Breast epithelium (tissue), 4 donors: ENCODE results near the gene OR6Y1. TPM values are rescaled to one million over a fixed set of nuclear protein-coding genes. Genes with fewer than 3 reads are reported as not detected.

Experiments
- DNase-seq, 2 donors: peaks; one replicate each; pipeline ENCODE4 v3.0.0-alpha.2; 2019; ENCODE audit warnings: low spot score in 2 of 2
- H3K27ac ChIP-seq, 2 donors: fragments of 200-600 bp; sonication (generic) in 1 of 2; one replicate each; pipeline ENCODE4 v1.5.1; 2016 to 2019; ENCODE audit warnings: mild to moderate bottlenecking in 1 of 2
- H3K27me3 ChIP-seq, 2 donors: fragments of 200-600 bp; sonication (generic) in 1 of 2; one replicate each; pipeline versions ENCODE4 v1.5.1 to v1.6.0; 2017 to 2019; ENCODE audit warnings: control low read depth in 1 of 2, mild to moderate bottlenecking in 1 of 2
- H3K36me3 ChIP-seq: fragments of 200-600 bp; one replicate; pipeline ENCODE4 v1.5.1; 2019
- H3K4me1 ChIP-seq, 2 donors: fragments of 200-600 bp; sonication (generic); one replicate each; pipeline ENCODE4 v1.5.1; 2016 to 2019; ENCODE audit warnings: control low read depth in 1 of 2
- H3K4me3 ChIP-seq, 3 donors: fragments of 200-600 bp; sonication (generic); 1 replicate in 2 of 3; 2 replicates in 1 of 3; pipeline ENCODE4 v1.5.1; 2016 to 2019; ENCODE audit warnings: mild to moderate bottlenecking in 3 of 3, moderate library complexity in 2 of 3
- H3K9me3 ChIP-seq, 2 donors: fragments of 200-600 bp; sonication (generic) in 1 of 2; one replicate each; pipeline ENCODE4 v1.5.1; 2016 to 2019; ENCODE audit warnings: control low read depth in 1 of 2
- POLR2A ChIP-seq: fragments of 450-650 bp; IDR thresholded peaks from one replicate; pipeline ENCODE4 v1.6.1; 2016; ENCODE audit warnings: antibody characterized with exemption, mild to moderate bottlenecking, moderate library complexity
- POLR2AphosphoS5 ChIP-seq, 3 donors: sonication (generic); formaldehyde crosslinking; IDR thresholded peaks; one replicate each; pipeline ENCODE4 v1.6.1; 2017; ENCODE audit warnings: antibody characterized with exemption in 3 of 3
- intact Hi-C: fragments of 100-400 bp; cut with DNase I; formaldehyde crosslinking; loops from one replicate; pipeline ENCODE4 v1.15.1; 2023; ENCODE audit warnings: low total_unique reads
- total RNA-seq, 3 donors: library from RNA; depleted of rRNA; stranded (reverse); fragments of >200 nt; gene quantifications; one replicate each; pipeline ENCODE4 v1.1.0, GENCODE V29; 2016
- TF ChIP-seq, protein P1 (sequence below), 3 donors: fragments of 450-650 bp; IDR thresholded peaks; one replicate each; pipeline ENCODE4 v1.5.1; 2016 to 2017; ENCODE audit warnings: antibody characterized with exemption in 3 of 3, mild to moderate bottlenecking in 3 of 3, moderate library complexity in 3 of 3

OR6Y1 gene, protein sequence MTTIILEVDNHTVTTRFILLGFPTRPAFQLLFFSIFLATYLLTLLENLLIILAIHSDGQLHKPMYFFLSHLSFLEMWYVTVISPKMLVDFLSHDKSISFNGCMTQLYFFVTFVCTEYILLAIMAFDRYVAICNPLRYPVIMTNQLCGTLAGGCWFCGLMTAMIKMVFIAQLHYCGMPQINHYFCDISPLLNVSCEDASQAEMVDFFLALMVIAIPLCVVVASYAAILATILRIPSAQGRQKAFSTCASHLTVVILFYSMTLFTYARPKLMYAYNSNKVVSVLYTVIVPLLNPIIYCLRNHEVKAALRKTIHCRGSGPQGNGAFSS
- not detected for total RNA-seq

- no peaks in the 10 kb centered on the region for H3K9me3 ChIP-seq
- TF ChIP-seq POLR2A (no peak), POLR2AphosphoS5 (IDR thresholded peaks at IDR 0.05) (no peak)
- TF ChIP-seq, protein P1, sequence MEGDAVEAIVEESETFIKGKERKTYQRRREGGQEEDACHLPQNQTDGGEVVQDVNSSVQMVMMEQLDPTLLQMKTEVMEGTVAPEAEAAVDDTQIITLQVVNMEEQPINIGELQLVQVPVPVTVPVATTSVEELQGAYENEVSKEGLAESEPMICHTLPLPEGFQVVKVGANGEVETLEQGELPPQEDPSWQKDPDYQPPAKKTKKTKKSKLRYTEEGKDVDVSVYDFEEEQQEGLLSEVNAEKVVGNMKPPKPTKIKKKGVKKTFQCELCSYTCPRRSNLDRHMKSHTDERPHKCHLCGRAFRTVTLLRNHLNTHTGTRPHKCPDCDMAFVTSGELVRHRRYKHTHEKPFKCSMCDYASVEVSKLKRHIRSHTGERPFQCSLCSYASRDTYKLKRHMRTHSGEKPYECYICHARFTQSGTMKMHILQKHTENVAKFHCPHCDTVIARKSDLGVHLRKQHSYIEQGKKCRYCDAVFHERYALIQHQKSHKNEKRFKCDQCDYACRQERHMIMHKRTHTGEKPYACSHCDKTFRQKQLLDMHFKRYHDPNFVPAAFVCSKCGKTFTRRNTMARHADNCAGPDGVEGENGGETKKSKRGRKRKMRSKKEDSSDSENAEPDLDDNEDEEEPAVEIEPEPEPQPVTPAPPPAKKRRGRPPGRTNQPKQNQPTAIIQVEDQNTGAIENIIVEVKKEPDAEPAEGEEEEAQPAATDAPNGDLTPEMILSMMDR (IDR thresholded peaks at IDR 0.05): no peak
- intact Hi-C loops: loop anchor here (5.0 kb wide), 1 partner anchor 67 kb away; no protein-coding TSS in a partner anchor
- no peaks in the 10 kb centered on the region for H3K36me3 ChIP-seq
- H3K27me3 ChIP-seq: no peaks in the 10 kb centered on the region
- H3K4me3 ChIP-seq: no peak within 1 kb of the TSS
- DNase-seq: no peak
- no peaks in the 10 kb centered on the region for H3K4me1 ChIP-seq
- H3K27ac ChIP-seq: no peak within 1 kb of the TSS
Observed at GRCh38 chr1:158554352-158554751, at the start of gene OR6Y1. TSS of gene OR6Y1 (minus strand) at chr1:158554405. CDS start at chr1:158548105, 6,300 bp downstream.

- H3K27me3 ChIP-seq: no peaks in the 10 kb centered on the region
- intact Hi-C loops: no loop called here
- no peak for DNase-seq
- TF ChIP-seq POLR2A: no peak
- no peak for TF ChIP-seq POLR2AphosphoS5 (IDR thresholded peaks at IDR 0.05)
- TF ChIP-seq, protein P1 (IDR thresholded peaks at IDR 0.05): no peak
- H3K4me1 ChIP-seq: no peaks in the 10 kb centered on the region
- no peak overlapping the region for H3K27ac ChIP-seq
- H3K4me3 ChIP-seq: no peak overlapping the region
- H3K9me3 ChIP-seq: peaks cover 12 to 34% of the 10 kb centered on the region in 2 donors
- H3K36me3 ChIP-seq: no peaks in the 10 kb centered on the region
Observed at GRCh38 chr1:158600735-158601134, 46.5 kb upstream of the OR6Y1 start.

DNA sequence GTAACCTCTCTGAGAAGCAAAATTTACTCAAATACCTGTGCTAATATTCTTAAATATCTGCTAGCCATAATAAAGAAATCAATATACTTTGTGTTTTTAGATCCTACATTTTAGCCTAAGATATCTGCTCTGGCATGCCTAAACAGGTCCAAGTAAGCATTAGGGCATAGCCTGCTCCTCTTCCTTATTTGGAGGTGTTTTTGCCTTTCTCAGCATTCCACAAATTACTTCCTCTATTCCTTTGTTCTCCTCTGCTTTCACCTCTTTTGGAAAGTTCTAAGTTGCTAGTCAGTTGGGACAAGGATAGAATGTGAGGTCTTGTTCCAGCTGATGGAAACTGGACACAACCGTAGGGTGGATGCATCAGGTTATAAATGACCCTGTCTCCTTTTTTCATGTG is 32.7 kb upstream of the OR6Y1 start:
- DNase-seq: no peak
- Histone ChIP-seq H3K27ac (no peak overlapping the region), H3K4me1 (no peaks in the 10 kb centered on the region), H3K36me3 (no peaks in the 10 kb centered on the region), H3K9me3 (peaks cover 7 to 10% of the 10 kb centered on the region in 2 donors), H3K4me3 (no peak overlapping the region), H3K27me3 (no peaks in the 10 kb centered on the region)
- TF ChIP-seq POLR2AphosphoS5 (IDR thresholded peaks at IDR 0.05) (no peak), POLR2A (no peak)
- TF ChIP-seq, protein P1 (IDR thresholded peaks at IDR 0.05): no peak
- intact Hi-C loops: no loop called here

GRCh38 chr1:158583962-158584361 is 29.8 kb upstream of the OR6Y1 start:
- no peak overlapping the region for H3K27ac ChIP-seq
- TF ChIP-seq POLR2AphosphoS5 (IDR thresholded peaks at IDR 0.05) (no peak), POLR2A (no peak)
- TF ChIP-seq, protein P1 (IDR thresholded peaks at IDR 0.05): no peak
- H3K4me3 ChIP-seq: no peak overlapping the region
- no peak for DNase-seq
- H3K4me1 ChIP-seq: no peaks in the 10 kb centered on the region
- H3K36me3 ChIP-seq: no peaks in the 10 kb centered on the region
- peaks cover 7 to 10% of the 10 kb centered on the region in 2 donors for H3K9me3 ChIP-seq
- no peaks in the 10 kb centered on the region for H3K27me3 ChIP-seq
- intact Hi-C loops: no loop called here

GRCh38 chr1:158579733-158580132 is 25.5 kb upstream of the OR6Y1 start, which contains the start of gene OR10X1:
TSS of gene OR10X1 (minus strand) at chr1:158579899. CDS start at chr1:158579899, 0 bp downstream.
- intact Hi-C loops: no loop called here
- no peaks in the 10 kb centered on the region for H3K4me1 ChIP-seq
- no peak within 1 kb of the TSS for H3K4me3 ChIP-seq
- no peaks in the 10 kb centered on the region for H3K36me3 ChIP-seq
- TF ChIP-seq, protein P1 (IDR thresholded peaks at IDR 0.05): no peak
- TF ChIP-seq POLR2AphosphoS5 (IDR thresholded peaks at IDR 0.05) (no peak), POLR2A (no peak)
- no peaks in the 10 kb centered on the region for H3K9me3 ChIP-seq
- H3K27ac ChIP-seq: no peak within 1 kb of the TSS
- DNase-seq: no peak
- H3K27me3 ChIP-seq: no peaks in the 10 kb centered on the region
